ENCODE data around the gene SYDE2. TPM values are rescaled to one million over a fixed set of nuclear protein-coding genes. Genes with fewer than 3 reads are reported as not detected.

SYDE2 gene
- total RNA-seq, 1 donor from 2014 or later = 5.9 TPM

GRCh38 chr1:85229574-85230097 lies 28.8 kb upstream of the SYDE2 start:
- TF ChIP-seq CTCF (conservative IDR thresholded peaks at IDR 0.05) = no peak
- Mint-ChIP-seq H3K27me3 (ENCODE audit: low read depth) (peaks cover 2% of the 10 kb centered on the region), H3K27ac (ENCODE audit: unreplicated experiment) (no peak overlapping the region), H3K4me3 (no peak overlapping the region), H3K4me1 (peaks cover 18% of the 10 kb centered on the region), H3K36me3 (ENCODE audit: low read depth) (no peaks in the 10 kb centered on the region), H3K9me3 (no peaks in the 10 kb centered on the region)
- DNase-seq (ENCODE audit: low read depth, low spot score) = no peak

- Mint-ChIP-seq H3K4me1 (peaks cover 18% of the 10 kb centered on the region), H3K4me3 (no peak overlapping the region), H3K36me3 (ENCODE audit: low read depth) (no peaks in the 10 kb centered on the region), H3K9me3 (no peaks in the 10 kb centered on the region), H3K27me3 (ENCODE audit: low read depth) (peaks cover 2% of the 10 kb centered on the region), H3K27ac (ENCODE audit: unreplicated experiment) (no peak overlapping the region)
- DNase-seq (ENCODE audit: low read depth, low spot score) = no peak
- TF ChIP-seq CTCF (conservative IDR thresholded peaks at IDR 0.05) = no peak
Observed at GRCh38 chr1:85228972-85229371, 28.2 kb upstream of the SYDE2 start.

- TF ChIP-seq CTCF (conservative IDR thresholded peaks at IDR 0.05) = no peak
- no peaks in the 10 kb centered on the region for H3K9me3 Mint-ChIP-seq
- no peak overlapping the region for H3K27ac Mint-ChIP-seq (ENCODE audit: unreplicated experiment)
- H3K27me3 Mint-ChIP-seq (ENCODE audit: low read depth) = peaks cover 2% of the 10 kb centered on the region
- H3K4me3 Mint-ChIP-seq = no peak overlapping the region
- no peaks in the 10 kb centered on the region for H3K36me3 Mint-ChIP-seq (ENCODE audit: low read depth)
- H3K4me1 Mint-ChIP-seq = peaks cover 18% of the 10 kb centered on the region
- no peak for DNase-seq (ENCODE audit: low read depth, low spot score)
Observed at GRCh38 chr1:85225624-85226380, 25.0 kb upstream of the SYDE2 start.

- Mint-ChIP-seq H3K27ac (ENCODE audit: unreplicated experiment) (no peak overlapping the region), H3K9me3 (no peaks in the 10 kb centered on the region), H3K4me1 (peaks cover 18% of the 10 kb centered on the region), H3K27me3 (ENCODE audit: low read depth) (peaks cover 2% of the 10 kb centered on the region), H3K36me3 (ENCODE audit: low read depth) (no peaks in the 10 kb centered on the region), H3K4me3 (no peak overlapping the region)
- no peak for DNase-seq (ENCODE audit: low read depth, low spot score)
- TF ChIP-seq CTCF (conservative IDR thresholded peaks at IDR 0.05) = no peak
Observed at GRCh38 chr1:85224734-85225623, 24.2 kb upstream of the SYDE2 start.

- Mint-ChIP-seq H3K4me3 (no peak overlapping the region), H3K36me3 (ENCODE audit: low read depth) (no peaks in the 10 kb centered on the region), H3K9me3 (no peaks in the 10 kb centered on the region), H3K4me1 (peaks cover 18% of the 10 kb centered on the region), H3K27ac (ENCODE audit: unreplicated experiment) (no peak overlapping the region), H3K27me3 (ENCODE audit: low read depth) (peaks cover 2% of the 10 kb centered on the region)
- no peak for TF ChIP-seq CTCF (conservative IDR thresholded peaks at IDR 0.05)
- no peak for DNase-seq (ENCODE audit: low read depth, low spot score)
Observed at GRCh38 chr1:85224295-85224694, 23.5 kb upstream of the SYDE2 start.

Data from neural crest cell (in vitro differentiated cells).